C1 segment of cervical spinal cord (tissue), 14 donors: Measurements from ENCODE around the gene SLC4A9.
A peak's percentile ranks its signal among the peaks of the same experiment; 100 is the strongest.
"Not testable (repeated sequence)": the region's sequence is repeated elsewhere in the genome, so short reads cannot be mapped to it uniquely, and the experiment has no call there.

ENCODE experiments used
- DNase-seq, 14 donors: peaks; one replicate each; lab custom pipeline; 2025; lab: John Stamatoyannopoulos, UW

SLC4A9 gene

GRCh38 chr5:140338908-140339307 is 21.1 kb upstream of the SLC4A9 start:
- no peak for DNase-seq

- DNase-seq: no peak
These were observed 20.4 kb upstream of the SLC4A9 start for GRCh38 chr5:140339636-140340035.

- no peak for DNase-seq
These were observed 19.3 kb upstream of the SLC4A9 start for GRCh38 chr5:140340605-140341121.

DNA sequence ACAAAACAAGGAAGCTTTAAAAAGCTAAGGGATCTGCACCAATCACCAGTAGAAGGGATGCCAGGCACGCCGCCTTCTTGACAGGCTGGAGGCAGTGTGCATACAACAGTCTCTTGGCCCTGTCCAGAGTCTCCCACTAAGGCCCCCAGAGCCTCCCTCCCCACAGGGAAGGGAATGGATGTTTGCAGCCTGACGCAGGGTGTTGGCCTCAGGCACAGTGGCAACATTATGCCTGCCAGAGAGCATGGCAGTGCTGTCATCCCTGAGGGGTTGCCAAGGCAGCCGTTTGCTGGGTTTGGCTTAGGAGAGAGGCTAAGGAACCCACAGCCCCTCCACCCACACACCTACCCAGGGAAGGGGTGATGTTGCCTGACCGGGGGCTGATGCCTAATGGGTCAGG is 18.4 kb upstream of the SLC4A9 start:
- DNase-seq: peak in 13 of 14 donors; percentile 27 to 87 (median 70)

GRCh38 chr5:140342287-140342686 is 17.7 kb upstream of the SLC4A9 start:
- DNase-seq: peak in 1 of 14 donors; percentile 24

GRCh38 chr5:140342896-140343295 is 17.1 kb upstream of the SLC4A9 start:
- no peak for DNase-seq

- not testable (repeated sequence) for DNase-seq
These were observed 16.1 kb upstream of the SLC4A9 start for GRCh38 chr5:140343849-140344248.

DNA sequence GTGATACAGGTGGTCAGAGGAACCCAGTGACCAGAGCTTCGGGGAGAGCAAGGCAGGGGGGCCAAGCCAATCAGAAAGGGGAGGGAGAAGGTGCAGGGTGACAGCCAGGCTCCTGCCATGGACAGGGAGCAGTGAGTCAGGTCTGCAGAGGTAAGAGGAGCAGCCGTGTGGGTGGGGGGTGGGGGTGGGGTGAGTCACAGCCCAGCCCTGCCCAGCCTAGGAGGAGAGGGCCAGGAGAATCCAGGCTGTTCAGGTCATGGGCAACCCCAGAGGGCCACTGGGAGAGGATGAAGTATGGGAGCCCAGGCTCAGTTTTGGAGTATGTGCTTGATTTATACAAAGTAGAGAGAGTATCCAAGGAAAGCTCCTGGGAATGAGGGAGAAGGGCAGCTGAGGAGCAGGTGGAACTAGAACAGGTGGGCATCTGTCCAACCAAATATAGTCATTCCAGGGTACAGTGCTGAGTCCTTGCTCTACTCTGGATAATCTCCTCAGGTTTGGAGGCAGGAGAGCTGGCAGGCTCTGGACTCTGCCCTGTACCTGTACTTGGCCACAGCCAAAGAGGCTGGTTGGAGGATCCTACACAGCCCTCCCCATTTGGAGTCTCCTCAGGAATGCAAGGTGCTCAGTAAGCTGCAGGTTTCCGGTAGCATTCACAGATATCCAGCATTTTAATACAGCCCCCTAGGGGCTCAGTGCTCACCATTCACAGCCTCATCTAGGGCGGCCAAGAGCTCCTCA is 15.1 kb upstream of the SLC4A9 start:
- peak in 1 of 14 donors; percentile 46 for DNase-seq

DNA sequence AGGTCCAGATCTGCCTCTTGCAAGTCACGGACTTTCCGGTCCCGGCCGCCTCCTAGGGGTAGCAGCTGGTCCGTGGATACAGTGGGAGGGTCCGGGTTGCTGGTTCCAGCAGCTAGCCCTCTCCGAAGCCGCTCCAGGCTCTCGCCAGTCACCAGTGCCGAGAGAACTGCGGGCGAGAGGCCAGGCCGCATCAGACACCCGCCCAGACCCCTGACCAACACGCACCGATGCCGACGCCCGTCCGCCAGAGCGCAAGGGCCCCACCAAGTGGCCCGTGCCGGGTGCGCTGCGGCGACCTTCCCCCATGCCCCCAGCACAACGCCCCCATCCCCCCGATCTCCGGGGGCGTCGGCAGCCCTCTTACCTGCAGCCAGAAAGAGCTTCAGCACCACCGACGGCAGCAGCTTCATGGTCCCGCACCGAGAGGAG is 14.1 kb upstream of the SLC4A9 start:
- peak in 11 of 14 donors; percentile 67 to 81 (median 74) for DNase-seq

DNA sequence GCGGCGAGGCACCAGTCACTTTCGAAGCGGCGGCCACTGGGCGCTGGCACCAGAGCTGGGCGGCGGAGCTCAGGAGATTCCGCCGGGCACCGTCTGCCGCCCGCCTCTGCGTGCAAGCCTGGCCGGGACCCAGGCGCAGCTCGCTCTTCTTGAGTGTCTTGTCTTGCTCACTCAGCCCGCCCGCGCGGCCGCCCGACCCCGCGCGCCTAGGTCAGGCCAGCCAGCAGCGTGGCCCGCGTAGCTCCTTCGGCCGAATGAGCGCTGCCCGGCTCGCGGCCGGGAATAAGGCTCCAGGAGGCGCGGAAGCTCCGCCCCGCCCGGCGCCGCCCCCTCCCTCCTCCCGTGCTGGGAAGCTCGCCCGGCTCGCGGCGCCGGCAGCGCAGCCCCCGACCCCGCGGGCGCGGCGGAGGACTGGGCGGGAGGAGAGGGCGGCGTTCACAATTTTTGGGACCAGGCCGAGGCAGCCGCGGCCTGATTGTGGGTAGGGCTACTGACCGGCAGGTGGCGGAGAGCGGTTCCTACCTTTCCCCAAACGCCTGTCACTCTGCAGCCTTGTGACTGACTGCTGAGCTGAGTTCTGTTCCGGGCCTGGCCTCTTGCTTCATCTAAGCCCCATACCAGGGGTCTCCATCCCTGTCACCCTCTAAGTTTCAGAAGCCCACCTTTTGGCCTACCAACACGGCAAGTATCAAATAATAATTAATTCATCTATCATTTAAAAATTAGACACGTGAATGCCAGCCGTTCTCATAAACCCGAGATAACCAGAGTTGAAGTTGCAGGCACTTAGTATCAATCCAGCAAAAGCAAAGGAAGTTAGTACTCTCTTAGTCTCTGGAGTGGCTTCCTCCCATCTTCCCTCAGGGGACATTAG is 13.4 kb upstream of the SLC4A9 start, which contains the start of gene HBEGF:
HBEGF (minus strand) TSS at position 256 of the 874 bp plus-strand sequence. CDS start 275 bp downstream, outside the sequence.
- peak in 13 of 14 donors; percentile 20 to 95 (median 74) for DNase-seq

- no peak for DNase-seq
These were observed 12.6 kb upstream of the SLC4A9 start for GRCh38 chr5:140347360-140347759.

GRCh38 chr5:140348104-140348503 is 11.9 kb upstream of the SLC4A9 start:
- DNase-seq: no peak

- no peak for DNase-seq
These were observed 10.8 kb upstream of the SLC4A9 start for GRCh38 chr5:140349244-140349643.

GRCh38 chr5:140351609-140352334 is 8.2 kb upstream of the SLC4A9 start:
- DNase-seq: peak in 5 of 14 donors; percentile 14 to 59 (median 21)

- no peak for DNase-seq
These were observed 4.4 kb upstream of the SLC4A9 start for GRCh38 chr5:140355546-140355945.

DNA sequence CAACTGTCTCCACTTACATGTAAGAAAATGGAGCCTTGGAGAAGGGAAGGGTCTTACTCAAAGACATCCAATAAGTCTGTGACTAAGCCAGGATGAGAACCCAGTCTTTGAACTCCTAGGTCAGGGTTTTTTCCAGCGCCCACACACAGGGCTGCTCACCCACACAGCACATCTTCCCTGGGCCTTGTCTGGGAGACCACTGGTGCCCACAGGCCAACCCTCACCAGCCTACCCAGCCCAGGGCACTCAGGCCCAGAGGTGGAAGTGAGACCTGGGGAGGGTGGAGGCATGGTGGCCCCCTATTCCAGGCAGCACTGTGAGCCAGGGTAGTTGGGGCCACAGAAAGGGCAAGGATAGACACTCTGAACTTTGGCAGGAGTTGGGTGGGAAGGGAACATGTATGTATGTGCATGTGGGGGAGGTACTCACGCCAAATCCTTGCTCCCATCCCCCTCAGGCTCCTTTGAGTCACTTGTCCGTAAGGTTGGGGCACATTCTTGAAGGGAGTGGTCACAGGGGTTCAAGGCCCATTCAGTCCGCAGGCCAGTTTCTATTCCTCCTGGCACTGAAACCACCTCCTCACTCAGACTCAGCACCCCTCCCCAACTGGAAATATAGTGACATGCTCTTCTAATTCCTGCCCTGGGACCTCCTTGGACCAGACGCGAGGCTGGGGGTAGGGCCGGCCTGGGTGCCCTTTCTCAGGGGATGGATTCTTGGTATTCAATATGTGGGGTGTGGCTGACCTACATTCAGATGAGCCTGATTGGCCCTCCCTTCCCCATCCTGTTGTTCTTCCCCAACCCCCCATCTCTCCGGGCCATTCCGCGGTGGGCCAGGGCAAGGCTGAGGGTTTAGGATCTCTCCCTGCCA is 2.9 kb upstream of the SLC4A9 start:
- DNase-seq: no peak

DNA sequence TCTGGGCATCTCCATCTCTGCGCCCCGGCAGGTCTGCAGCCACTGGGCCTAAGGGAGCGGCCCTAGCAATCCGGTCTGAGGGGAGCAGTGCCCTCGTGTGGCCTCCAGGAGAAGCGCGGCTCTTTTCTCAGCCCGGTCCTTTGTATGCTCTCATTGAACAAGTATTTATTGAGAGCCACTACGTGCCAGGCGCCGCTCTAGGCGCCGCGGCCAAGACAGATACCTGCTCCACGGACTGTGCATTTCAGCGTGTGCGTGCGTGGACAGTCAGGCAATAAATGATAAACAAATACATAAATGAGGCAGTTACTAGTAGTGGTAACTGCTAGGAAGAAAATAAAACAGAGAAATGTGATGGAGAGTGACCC is 2.3 kb upstream of the SLC4A9 start:
- DNase-seq: peak in 13 of 14 donors; percentile 22 to 83 (median 78)

DNA sequence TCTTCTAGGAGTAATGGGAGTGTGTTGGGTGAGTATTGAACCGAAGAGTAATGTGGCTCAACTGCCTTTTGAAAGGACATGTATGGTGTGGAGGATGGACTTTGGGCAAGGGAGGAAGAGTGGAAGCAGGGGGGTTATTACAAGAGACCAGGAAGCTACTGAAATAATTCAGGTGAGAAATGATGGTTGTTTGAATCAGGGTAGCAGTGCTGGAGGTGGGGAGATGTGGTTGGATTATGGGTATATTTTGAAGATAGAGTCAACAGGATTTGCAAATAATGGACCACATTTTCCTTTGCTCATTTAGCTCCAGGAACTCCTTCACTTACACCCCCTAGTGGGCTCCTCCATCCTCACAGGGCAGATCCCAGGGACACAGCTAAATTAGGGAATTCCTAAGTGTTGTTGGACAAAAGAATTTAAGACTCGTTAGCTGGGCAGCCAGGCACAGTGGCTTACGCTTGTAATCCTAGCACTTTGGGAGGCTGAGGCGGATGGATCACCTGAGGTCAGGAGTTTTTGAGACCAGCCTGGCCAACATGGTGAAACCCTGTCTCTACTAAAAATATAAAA is 1.2 kb upstream of the SLC4A9 start:
- no peak for DNase-seq

GRCh38 chr5:140360681-140361479 is 886 bp downstream of the SLC4A9 start:
- DNase-seq: no peak
